Measurements from ENCODE around the gene KLF7. TPM values are rescaled to one million over a fixed set of nuclear protein-coding genes. Genes with fewer than 3 reads are reported as not detected.

Gene KLF7
- total RNA-seq, 1 donor from 2014 or later: 22.2 TPM

GRCh38 chr2:207083361-207084110, 82.2 kb downstream of the KLF7 start:
- no peak overlapping the region for H3K4me3 ChIP-seq (ENCODE audit: low read depth, low read length)
- DNase-seq (ENCODE audit: low read depth): no peak
- TF ChIP-seq CTCF (conservative IDR thresholded peaks at IDR 0.05; ENCODE audit: low read depth, low read length): no peak

DNA sequence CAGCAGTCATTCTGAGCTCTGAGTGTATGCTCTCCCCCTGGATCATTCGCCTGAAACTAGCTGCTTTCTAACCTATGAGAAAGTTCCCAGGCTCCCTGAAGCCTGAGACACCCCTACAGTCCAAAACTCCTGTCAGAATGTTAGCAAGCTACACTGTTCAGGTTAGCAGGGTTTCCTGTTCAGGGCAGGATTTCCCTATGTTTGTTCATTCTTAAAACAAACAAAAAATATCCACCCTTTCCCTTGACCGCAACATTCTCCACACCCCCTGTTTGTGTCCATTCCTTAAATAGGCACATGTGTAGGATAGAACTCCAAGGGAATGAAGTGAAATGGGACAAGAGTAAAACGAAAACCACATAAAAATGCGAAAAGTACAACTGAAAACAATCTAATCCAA, 83.1 kb downstream of the KLF7 start:
- TF ChIP-seq CTCF (conservative IDR thresholded peaks at IDR 0.05; ENCODE audit: low read depth, low read length): no peak
- H3K4me3 ChIP-seq (ENCODE audit: low read depth, low read length): no peak overlapping the region
- no peak for DNase-seq (ENCODE audit: low read depth)

DNA sequence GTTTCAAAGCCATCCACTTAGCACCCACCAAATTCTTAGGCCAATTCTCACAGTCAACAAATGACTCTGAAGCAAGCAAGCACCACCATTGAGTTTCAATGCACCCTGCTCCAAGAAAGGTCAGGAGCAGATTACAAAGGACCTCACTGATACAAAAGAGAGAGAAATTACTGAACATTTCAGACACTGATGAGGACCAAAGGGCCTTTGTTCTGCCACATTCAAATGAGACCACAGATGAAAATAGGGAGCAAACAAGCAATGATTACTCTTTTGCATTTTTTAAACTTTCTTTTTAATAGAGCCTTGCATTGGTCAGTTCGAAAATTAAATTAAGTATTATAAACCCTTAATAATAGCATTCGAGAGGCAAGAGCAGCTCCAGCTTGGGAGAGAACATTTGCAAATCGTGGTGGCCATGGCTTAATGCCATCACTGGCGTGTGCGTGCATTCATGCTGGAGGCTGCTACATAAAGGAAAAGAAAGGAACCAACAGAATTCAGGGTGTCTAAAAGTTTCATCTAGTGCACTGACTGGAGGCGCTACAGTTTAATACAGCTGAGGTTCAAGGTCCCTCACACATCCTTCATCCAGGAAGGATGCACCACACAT, 87.5 kb downstream of the KLF7 start:
- no peak for TF ChIP-seq CTCF (conservative IDR thresholded peaks at IDR 0.05; ENCODE audit: low read depth, low read length)
- H3K4me3 ChIP-seq (ENCODE audit: low read depth, low read length): no peak overlapping the region
- no peak for DNase-seq (ENCODE audit: low read depth)

GRCh38 chr2:207077266-207077665, 88.5 kb downstream of the KLF7 start:
- no peak for DNase-seq (ENCODE audit: low read depth)
- TF ChIP-seq CTCF (conservative IDR thresholded peaks at IDR 0.05; ENCODE audit: low read depth, low read length): no peak

GRCh38 chr2:207075456-207075855, 90.3 kb downstream of the KLF7 start:
- TF ChIP-seq CTCF (conservative IDR thresholded peaks at IDR 0.05; ENCODE audit: low read depth, low read length): no peak
- DNase-seq (ENCODE audit: low read depth): no peak
- no peak overlapping the region for H3K4me3 ChIP-seq (ENCODE audit: low read depth, low read length)

More at GRCh38 chr2:207077266-207077665, 88.5 kb downstream of the KLF7 start:
- no peak overlapping the region for H3K4me3 ChIP-seq (ENCODE audit: low read depth, low read length)

DNA sequence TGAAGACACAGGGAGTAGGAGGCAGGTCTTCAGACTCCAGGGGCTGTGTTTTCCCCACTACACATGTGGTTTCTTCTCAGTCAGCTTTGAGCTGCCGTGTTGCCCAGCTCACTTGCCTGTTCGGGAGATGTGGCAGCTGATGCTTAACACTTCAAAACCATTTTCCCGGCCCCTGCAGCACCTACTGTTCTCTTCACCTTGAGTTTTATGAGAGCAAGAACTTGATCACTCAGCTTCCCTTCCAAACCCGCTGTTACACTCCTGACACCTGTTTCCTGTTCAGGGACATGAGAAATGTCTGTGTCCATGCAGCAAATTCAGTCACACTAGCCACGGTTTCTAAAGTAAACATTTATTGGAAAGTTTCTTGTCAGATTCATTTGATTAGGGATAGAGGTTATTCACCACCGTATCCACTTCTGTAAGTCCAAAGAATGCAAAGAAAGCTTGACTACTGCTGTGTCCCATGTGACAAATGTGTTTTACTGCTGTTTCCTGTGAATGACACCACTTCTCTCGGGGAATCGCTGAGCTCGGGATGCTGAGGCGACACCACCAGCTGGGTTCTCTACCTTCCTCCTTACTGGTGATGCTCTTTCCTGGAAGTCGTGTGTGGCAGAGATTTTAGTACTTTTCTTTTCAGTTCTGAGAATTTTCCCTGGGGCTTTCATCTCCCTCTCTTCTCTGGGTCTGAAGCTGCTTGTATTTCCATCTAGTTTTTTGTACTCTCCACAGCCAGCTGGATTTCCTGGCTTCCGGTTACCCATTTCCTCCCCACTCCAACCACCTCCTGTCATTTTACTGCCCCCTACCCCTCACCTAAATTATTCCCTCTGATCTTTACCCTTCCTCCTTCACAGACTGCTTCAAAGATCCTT, 91.7 kb downstream of the KLF7 start:
- no peak for DNase-seq (ENCODE audit: low read depth)
- no peak for TF ChIP-seq CTCF (conservative IDR thresholded peaks at IDR 0.05; ENCODE audit: low read depth, low read length)
- H3K4me3 ChIP-seq (ENCODE audit: low read depth, low read length): no peak overlapping the region

All from epithelial cell of proximal tubule (primary cell).